Thymus (tissue), 11 donors: ENCODE data around the gene GRIK3. TPM values are rescaled to one million over a fixed set of nuclear protein-coding genes. Genes with fewer than 3 reads are reported as not detected.

Experiments
- DNase-seq, 9 donors: peaks; one replicate each; pipeline ENCODE4 v3.0.0-alpha.2; 2013; ENCODE audit warnings: low spot score in 9 of 9, low read depth in 6 of 9, missing footprints in 1 of 9
- H3K27ac ChIP-seq, 2 donors: one replicate each; pipeline ENCODE4 v1.5.1; 2013; ENCODE audit warnings: control low read depth in 1 of 2, low read depth in 1 of 2, low read length in 1 of 2, mild to moderate bottlenecking in 1 of 2, moderate library complexity in 1 of 2
- H3K27me3 ChIP-seq, 2 donors: one replicate each; pipeline ENCODE4 v1.5.1; 2013; ENCODE audit warnings: low read length in 1 of 2; ENCODE audit not compliant: control insufficient read depth in 2 of 2, insufficient read depth in 1 of 2
- H3K36me3 ChIP-seq, 2 donors: one replicate each; pipeline ENCODE4 v1.5.1; 2013; ENCODE audit warnings: low read length in 1 of 2, mild to moderate bottlenecking in 1 of 2, moderate library complexity in 1 of 2; ENCODE audit not compliant: control insufficient read depth in 2 of 2, insufficient read depth in 2 of 2
- H3K4me1 ChIP-seq, 2 donors: one replicate each; pipeline ENCODE4 v1.5.1; 2013; ENCODE audit warnings: low read length in 2 of 2; ENCODE audit not compliant: control insufficient read depth in 2 of 2, insufficient read depth in 2 of 2
- H3K4me3 ChIP-seq, 2 donors: one replicate each; pipeline ENCODE4 v1.5.1; 2013; ENCODE audit warnings: low read length in 2 of 2, control low read depth in 1 of 2, mild to moderate bottlenecking in 1 of 2
- H3K9me3 ChIP-seq, 2 donors: one replicate each; pipeline ENCODE4 v1.5.1; 2013; ENCODE audit warnings: low read length in 1 of 2, mild to moderate bottlenecking in 1 of 2; ENCODE audit not compliant: control insufficient read depth in 2 of 2, insufficient read depth in 1 of 2
- WGBS: extraction: QIAGEN DNeasy Blood & Tissue Kit; methylation state at CpG from one replicate; pipeline ENCODE4 v1.1.7; 2013; 5-methylcytosine and 5-hydroxymethylcytosine counted together
- polyA plus RNA-seq: library from polyadenylated mRNA; stranded (reverse); fragments of 200-250 nt; gene quantifications from one replicate; pipeline ENCODE4 v1.2.3, GENCODE V29; 2013
- total RNA-seq: library from RNA; stranded (reverse); fragments of 120-200 nt; gene quantifications from one replicate; pipeline ENCODE4 v1.2.4, GENCODE V29; 2013
- donor health status: healthy.

GRIK3 gene
- total and polyA plus RNA-seq, 2 donors, result 0.05 to 0.16 TPM

- Histone ChIP-seq H3K27me3 (no peaks in the 10 kb centered on the region), H3K9me3 (no peaks in the 10 kb centered on the region), H3K27ac (no peak overlapping the region), H3K4me3 (no peak overlapping the region), H3K4me1 (no peaks in the 10 kb centered on the region), H3K36me3 (no peaks in the 10 kb centered on the region)
- no peak for DNase-seq
- WGBS, result 69% methylated on average over 10 of the region's 10 CpGs
Observed at GRCh38 chr1:36790191-36790590, 244.1 kb downstream of the GRIK3 start.

- H3K9me3 ChIP-seq, result no peaks in the 10 kb centered on the region
- no peaks in the 10 kb centered on the region for H3K27me3 ChIP-seq
- H3K4me1 ChIP-seq, result no peaks in the 10 kb centered on the region
- no peak overlapping the region for H3K4me3 ChIP-seq
- DNase-seq, result no peak
- no peaks in the 10 kb centered on the region for H3K36me3 ChIP-seq
- H3K27ac ChIP-seq, result no peak overlapping the region
Observed at GRCh38 chr1:36789535-36789934, 244.8 kb downstream of the GRIK3 start.

DNA sequence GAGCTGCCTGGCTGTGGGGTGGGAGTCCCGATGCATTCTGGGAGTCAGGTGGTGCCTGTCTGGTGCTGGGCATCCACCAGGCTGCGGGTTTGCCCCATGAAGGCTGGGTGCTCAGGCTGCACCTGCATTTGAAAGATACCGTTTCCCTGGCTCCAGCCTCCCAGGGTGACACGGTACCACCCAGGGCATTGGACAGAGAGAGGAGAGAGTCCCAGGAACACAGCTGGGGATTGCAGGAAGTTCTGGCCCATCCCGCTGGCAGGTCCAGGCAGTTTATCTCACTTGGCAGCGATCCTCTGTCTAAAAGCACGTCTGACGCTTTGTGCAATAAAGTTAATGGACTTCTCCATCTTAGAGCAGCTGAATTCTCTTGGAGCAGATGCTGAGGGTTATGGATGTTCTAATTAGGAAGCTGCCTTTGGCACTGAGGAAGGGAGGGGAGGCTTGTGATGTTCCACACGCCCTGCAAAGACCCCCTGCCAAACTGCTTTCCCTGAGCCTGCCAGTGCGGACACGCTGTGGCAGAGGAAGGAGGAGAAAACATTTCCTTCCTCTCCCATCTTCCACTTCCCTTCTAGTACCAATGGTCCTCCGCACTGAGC lies 246.9 kb downstream of the GRIK3 start:
- Histone ChIP-seq H3K27me3 (no peaks in the 10 kb centered on the region), H3K27ac (no peak overlapping the region), H3K36me3 (no peaks in the 10 kb centered on the region), H3K9me3 (no peaks in the 10 kb centered on the region), H3K4me3 (no peak overlapping the region), H3K4me1 (no peaks in the 10 kb centered on the region)
- DNase-seq, result no peak
- 63% methylated on average over 12 of the region's 12 CpGs for WGBS

GRCh38 chr1:36786425-36786824 lies 247.9 kb downstream of the GRIK3 start:
- no peaks in the 10 kb centered on the region for H3K9me3 ChIP-seq
- no peaks in the 10 kb centered on the region for H3K36me3 ChIP-seq
- H3K4me1 ChIP-seq, result no peaks in the 10 kb centered on the region
- DNase-seq, result no peak
- no peaks in the 10 kb centered on the region for H3K27me3 ChIP-seq
- no peak overlapping the region for H3K27ac ChIP-seq
- WGBS, result 83% methylated on average over 5 of the region's 5 CpGs
- no peak overlapping the region for H3K4me3 ChIP-seq

DNA sequence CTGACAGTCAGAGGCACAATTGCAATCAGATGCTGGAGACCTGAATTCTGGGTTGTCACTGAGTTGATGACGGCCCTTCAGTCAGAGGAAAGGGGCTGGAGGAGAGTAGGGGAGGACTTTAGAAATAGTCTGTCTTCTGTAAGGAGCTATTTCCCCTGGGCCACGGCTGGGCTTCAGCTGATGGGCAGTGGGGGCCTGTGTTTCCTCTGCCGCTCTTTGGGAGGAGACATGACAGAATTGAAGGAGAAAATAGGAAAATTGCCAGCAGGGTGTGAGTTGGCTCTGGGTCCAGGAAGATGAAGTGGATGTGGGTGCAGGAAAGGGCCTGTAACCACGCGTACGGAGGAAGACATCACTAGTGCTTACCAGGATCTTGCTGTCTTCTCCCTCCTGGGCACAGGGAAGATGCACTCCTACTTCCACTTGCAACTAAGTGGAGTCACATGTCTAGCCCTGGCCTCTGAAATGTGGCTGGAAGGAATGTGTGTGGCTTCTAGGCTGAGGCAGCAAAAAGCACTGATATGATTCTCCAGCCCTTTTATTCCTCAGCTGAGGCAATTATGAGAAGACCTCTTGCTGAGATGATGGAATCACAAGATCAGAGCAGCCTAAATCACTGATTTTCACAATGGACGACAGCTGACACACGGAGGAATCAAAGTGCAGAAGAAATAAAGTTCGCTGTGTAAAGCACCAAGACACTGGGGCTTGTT lies 250.0 kb downstream of the GRIK3 start:
- DNase-seq, result no peak
- Histone ChIP-seq H3K9me3 (no peaks in the 10 kb centered on the region), H3K27ac (no peak overlapping the region), H3K4me3 (no peak overlapping the region), H3K27me3 (no peaks in the 10 kb centered on the region), H3K4me1 (no peaks in the 10 kb centered on the region), H3K36me3 (no peaks in the 10 kb centered on the region)
- WGBS, result 75% methylated on average over 9 of the region's 9 CpGs

DNA sequence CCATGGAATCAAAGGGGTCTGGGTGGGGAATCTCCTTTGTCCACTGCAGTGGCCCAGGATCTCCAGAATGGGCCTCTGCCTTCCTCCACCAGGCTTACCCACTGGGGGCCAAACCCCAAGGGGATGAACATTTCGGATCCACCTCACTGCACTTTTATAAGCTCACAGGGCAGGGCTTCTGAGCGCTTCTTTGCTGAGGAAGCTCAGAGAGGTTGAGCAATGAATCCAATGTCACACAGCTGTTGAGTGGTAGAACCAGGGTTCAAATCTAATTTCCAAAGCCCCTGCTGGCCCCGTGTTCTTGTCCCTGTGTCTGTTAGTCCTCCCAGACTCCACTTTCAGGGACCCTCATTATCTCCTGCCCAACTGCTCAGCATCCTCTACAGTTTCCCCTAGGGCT lies 250.8 kb downstream of the GRIK3 start:
- 93% methylated on average over 3 of the region's 3 CpGs for WGBS
- H3K27ac ChIP-seq, result no peak overlapping the region

DNA sequence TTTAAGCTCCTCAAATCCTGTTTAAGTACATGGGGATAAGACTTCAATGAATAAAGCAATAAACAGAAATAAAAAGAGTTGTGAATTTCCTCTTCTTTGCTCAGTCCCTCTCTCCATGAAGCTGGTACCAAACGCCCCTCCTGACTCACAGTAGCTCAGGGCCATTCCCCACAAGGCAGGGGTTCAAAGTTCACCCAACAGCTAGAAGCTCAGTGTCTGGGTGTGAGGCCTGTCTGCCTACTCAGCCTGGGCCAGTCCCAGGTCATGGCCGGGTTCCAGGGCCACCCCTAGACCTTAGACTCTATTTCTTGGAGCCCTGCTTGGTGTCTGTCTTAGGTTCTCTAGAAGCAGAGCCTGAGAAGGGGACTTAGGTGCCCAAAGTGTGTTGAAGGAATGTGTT lies 251.5 kb downstream of the GRIK3 start:
- Histone ChIP-seq H3K27ac (no peak overlapping the region), H3K4me3 (no peak overlapping the region), H3K9me3 (no peaks in the 10 kb centered on the region), H3K27me3 (no peaks in the 10 kb centered on the region), H3K4me1 (no peaks in the 10 kb centered on the region), H3K36me3 (no peaks in the 10 kb centered on the region)
- DNase-seq, result no peak
- WGBS, result 81% methylated on average over 2 of the region's 2 CpGs

More for the DNA sequence above, 250.8 kb downstream of the GRIK3 start:
- no peak for DNase-seq
- no peaks in the 10 kb centered on the region for H3K9me3 ChIP-seq
- H3K36me3 ChIP-seq, result no peaks in the 10 kb centered on the region
- H3K27me3 ChIP-seq, result no peaks in the 10 kb centered on the region
- H3K4me3 ChIP-seq, result no peak overlapping the region
- no peaks in the 10 kb centered on the region for H3K4me1 ChIP-seq

GRCh38 chr1:36782085-36782484 lies 252.2 kb downstream of the GRIK3 start:
- no peaks in the 10 kb centered on the region for H3K27me3 ChIP-seq
- H3K4me1 ChIP-seq, result no peaks in the 10 kb centered on the region
- DNase-seq, result no peak
- WGBS, result 83% methylated on average over 6 of the region's 6 CpGs
- no peak overlapping the region for H3K4me3 ChIP-seq
- no peaks in the 10 kb centered on the region for H3K9me3 ChIP-seq
- no peak overlapping the region for H3K27ac ChIP-seq
- no peaks in the 10 kb centered on the region for H3K36me3 ChIP-seq

DNA sequence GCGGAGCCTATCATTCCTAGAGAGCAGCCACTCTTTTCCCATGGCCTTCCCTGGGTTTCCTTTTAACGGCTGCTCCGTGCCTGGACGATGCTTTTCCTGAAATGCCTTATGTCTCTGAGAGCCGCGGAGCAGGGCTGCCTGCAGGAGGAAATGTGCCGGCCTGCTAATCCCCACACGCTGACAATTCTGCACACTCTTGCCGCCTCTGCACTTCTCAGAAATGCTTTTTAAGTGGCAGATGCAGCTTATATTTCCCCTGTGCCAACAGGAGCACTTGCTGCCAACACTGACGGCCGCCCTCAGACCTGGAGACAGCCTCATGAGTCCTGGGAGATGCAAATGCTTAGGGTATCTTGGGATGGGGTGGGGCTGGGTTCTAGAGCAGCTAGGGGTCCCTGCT lies 253.2 kb downstream of the GRIK3 start:
- Histone ChIP-seq H3K36me3 (no peaks in the 10 kb centered on the region), H3K4me3 (no peak overlapping the region), H3K27ac (no peak overlapping the region), H3K27me3 (peaks cover 0 to 2% of the 10 kb centered on the region in 2 donors), H3K4me1 (no peaks in the 10 kb centered on the region), H3K9me3 (no peaks in the 10 kb centered on the region)
- no peak for DNase-seq
- WGBS, result 74% methylated on average over 11 of the region's 11 CpGs
